ENCODE results near the gene KCNK6.
"Not testable (repeated sequence)": the region's sequence is repeated elsewhere in the genome, so short reads cannot be mapped to it uniquely, and the experiment has no call there.

The KCNK6 gene

GRCh38 chr19:38362076-38362945, 42.7 kb downstream of the KCNK6 start:
- no peak for DNase-seq (ENCODE audit: low spot score)

GRCh38 chr19:38362946-38363688, 43.5 kb downstream of the KCNK6 start:
- not testable (repeated sequence) for DNase-seq (ENCODE audit: low spot score)

- DNase-seq (ENCODE audit: low spot score) = no peak
Observed at GRCh38 chr19:38367041-38367440, 47.4 kb downstream of the KCNK6 start.

- no peak for DNase-seq (ENCODE audit: low spot score)
Observed at GRCh38 chr19:38369584-38369983, 49.9 kb downstream of the KCNK6 start.

- no peak for DNase-seq (ENCODE audit: low spot score)
Observed at GRCh38 chr19:38370299-38370698, 50.7 kb downstream of the KCNK6 start.

GRCh38 chr19:38371081-38371480, 51.4 kb downstream of the KCNK6 start:
- no peak for DNase-seq (ENCODE audit: low spot score)

- no peak for DNase-seq (ENCODE audit: low spot score)
Observed at GRCh38 chr19:38373907-38374331, 54.3 kb downstream of the KCNK6 start.

GRCh38 chr19:38374332-38375097, 54.9 kb downstream of the KCNK6 start, which contains the start of gene PSMD8:
Gene PSMD8 (plus strand): TSS chr19:38374571. CDS start chr19:38374602, 31 bp downstream.
- DNase-seq (ENCODE audit: low spot score) = peak; percentile 99

GRCh38 chr19:38375098-38375493, 55.5 kb downstream of the KCNK6 start:
- DNase-seq (ENCODE audit: low spot score) = no peak

GRCh38 chr19:38375748-38376147, 56.1 kb downstream of the KCNK6 start:
- DNase-seq (ENCODE audit: low spot score) = no peak

- DNase-seq (ENCODE audit: low spot score) = no peak
Observed at GRCh38 chr19:38376576-38376975, 56.9 kb downstream of the KCNK6 start.

- DNase-seq (ENCODE audit: low spot score) = no peak
Observed at GRCh38 chr19:38377052-38377451, 57.4 kb downstream of the KCNK6 start.

- no peak for DNase-seq (ENCODE audit: low spot score)
Observed at GRCh38 chr19:38378866-38379265, 59.2 kb downstream of the KCNK6 start.

GRCh38 chr19:38381138-38381537, 61.5 kb downstream of the KCNK6 start:
- no peak for DNase-seq (ENCODE audit: low spot score)
